Measurements from ENCODE around the gene CHIC2. TPM values are rescaled to one million over a fixed set of nuclear protein-coding genes. Genes with fewer than 3 reads are reported as not detected.
"Not testable (repeated sequence)": the region's sequence is repeated elsewhere in the genome, so short reads cannot be mapped to it uniquely, and the experiment has no call there.

CHIC2 gene
- total RNA-seq, 2 donors from 2014 or later, result 11.0 to 16.9 TPM

DNA sequence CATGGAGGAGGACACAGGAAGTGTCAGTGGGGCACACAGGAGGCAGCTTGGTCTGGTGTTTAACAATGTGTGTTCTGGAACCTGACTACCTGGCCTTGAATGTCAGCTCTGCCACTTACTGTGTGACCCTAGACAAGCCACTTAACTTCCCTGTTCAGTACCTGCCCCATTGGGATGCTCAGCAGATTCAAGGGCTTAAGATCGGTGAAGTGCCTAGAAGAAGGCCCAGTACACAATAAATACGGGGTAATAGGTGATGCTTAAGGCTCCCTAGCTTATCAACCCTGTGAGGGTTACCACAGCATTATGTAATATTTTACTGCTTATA is 1.6 kb upstream of the CHIC2 start:
- no peak for ATAC-seq
- DNase-seq, result no peak
- intact Hi-C loops (cut with DNase I), result loop anchor here in 1 of 2 donors (10.0 kb wide), 1 partner anchor 149 kb away; no protein-coding TSS in a partner anchor

DNA sequence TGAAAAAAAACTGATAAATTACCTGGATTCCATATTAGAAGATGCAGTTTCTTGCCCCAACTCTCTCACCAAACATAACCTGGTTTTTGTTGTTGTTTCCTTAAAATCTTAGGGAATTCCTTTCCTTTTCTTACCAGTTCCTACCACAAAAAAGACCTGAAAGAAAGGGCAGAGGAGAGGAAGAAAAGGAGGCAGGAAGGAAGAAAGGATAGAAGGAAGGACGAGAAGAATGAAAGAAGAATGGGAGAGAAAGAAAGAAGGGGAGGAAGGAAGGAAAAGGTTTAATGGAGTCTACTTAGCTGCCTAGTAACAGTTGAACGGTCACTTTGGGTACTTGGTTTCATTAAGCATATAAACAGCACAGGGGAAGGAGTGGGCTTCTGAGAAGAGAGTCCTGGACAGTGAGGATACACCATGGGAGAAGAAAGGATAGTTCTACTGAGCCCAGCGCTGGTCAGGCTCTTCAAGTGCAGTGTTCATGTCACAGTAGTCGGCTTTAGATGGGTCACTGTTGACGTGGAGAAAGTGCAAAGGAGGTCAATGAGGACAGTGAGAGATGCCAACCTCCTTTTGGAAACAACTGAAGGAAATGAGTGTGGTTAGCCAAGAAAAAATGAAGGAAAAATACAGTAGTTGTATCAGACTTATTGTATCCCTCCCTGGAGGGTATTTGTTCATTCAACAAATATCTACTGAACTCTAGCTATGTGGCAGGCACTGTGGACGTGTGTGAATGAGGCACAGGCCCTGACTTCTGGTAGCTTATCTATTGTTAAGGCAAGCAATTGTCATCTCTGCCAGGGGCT is 1.1 kb upstream of the CHIC2 start:
- ATAC-seq, result peak in 1 of 2 donors; percentile 3
- intact Hi-C loops (cut with DNase I), result loop anchor here in 1 of 2 donors (10.0 kb wide), 1 partner anchor 149 kb away; no protein-coding TSS in a partner anchor
- DNase-seq, result no peak

DNA sequence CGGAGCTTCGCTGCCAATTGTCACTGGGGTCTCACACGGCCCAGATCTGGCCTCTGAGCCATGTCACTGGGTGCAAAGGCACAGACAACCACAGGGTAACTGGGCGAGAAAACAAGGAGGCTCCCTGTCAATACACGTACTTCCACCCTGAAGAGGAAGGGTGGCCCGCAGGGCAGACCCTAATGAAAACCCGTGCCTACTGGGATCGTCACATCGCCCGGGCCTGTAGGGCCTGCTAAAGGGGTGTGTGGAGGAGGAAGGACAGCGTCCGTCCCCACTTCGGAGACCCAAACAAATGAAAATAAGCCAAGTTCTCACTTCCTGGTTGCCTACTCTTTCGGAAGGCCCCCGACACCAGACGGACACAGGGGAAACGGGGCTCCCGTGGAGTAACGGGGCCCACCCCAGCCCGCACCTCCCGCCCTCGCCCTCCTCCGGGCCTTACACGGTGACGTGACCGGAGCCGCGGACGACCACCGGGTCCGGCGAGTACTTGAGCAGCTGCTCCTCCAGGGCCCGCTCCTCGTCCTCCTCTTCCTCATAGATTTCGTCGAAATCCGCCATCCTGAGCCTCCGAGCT is 578 bp downstream of the CHIC2 start:
- intact Hi-C loops (cut with DNase I), result loop anchor here in 1 of 2 donors (10.0 kb wide), 1 partner anchor 151 kb away; no protein-coding TSS in a partner anchor
- DNase-seq, result peak; percentile 43

DNA sequence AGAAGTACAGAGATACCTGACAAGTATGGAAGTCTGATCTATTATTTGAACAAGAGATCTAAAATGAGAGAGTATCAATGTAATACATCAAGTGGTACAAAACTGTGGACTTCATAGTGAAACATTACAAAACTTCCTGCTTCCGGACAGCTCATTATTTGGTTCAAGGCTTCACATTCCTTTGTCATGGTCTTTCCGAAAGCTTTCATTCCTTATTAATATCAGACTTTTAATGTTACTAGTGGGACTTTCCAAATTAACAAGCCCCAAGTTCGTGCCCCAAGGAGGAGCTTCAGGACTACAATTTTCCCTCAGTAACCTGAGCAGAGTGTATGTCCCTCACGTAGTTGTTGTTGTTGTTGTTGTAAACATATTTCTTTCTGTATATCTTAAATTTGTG is 1.2 kb downstream of the CHIC2 start:
- ATAC-seq, result no peak
- no peak for DNase-seq
- intact Hi-C loops (cut with DNase I), result loop anchor here in 1 of 2 donors (10.0 kb wide), 1 partner anchor 152 kb away; no protein-coding TSS in a partner anchor

More for the DNA sequence above, 578 bp downstream of the CHIC2 start:
- ATAC-seq, result peak; percentile 27 to 39

DNA sequence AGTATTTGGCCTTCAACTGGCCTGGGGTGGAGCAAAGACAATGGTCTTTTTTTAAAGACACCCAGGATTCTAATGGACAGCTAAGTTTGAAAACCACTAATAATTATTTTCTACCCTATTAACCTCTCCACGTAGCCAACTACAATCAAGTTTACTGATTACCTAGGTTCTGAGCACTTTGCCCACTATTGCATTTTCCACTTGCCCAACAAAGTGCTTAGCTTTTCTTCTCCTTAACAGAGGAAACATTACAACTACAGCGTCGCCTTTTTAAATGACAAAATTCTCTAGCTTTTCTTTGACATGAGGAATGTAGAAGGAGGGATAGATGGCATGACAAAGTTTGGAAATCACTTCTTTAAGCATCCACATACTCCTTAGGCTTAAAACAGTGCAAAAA is 2.0 kb downstream of the CHIC2 start:
- ATAC-seq (no peak), DNase-seq (no peak)
- intact Hi-C loops (cut with DNase I), result loop anchor here in 1 of 2 donors (10.0 kb wide), 1 partner anchor 152 kb away; no protein-coding TSS in a partner anchor

DNA sequence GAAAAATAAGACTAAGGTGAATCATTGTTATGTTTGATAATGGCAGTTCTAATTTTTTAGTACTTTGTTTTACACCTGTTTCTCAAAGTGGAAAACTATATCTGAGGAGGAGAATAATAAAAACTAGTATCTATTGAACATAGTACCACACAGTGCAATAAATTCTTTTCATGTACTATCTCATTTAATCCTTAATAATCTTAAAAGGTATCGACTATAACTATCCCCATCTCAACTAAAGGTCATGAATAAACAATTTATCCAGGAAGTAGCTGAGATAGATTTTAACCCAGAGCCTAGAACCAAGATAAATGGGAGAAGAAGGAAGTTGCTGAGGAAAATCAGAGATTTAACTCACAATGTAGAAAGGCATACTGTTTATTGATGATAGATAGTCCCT is 2.5 kb downstream of the CHIC2 start:
- ATAC-seq, result no peak
- no peak for DNase-seq
- intact Hi-C loops (cut with DNase I), result loop anchor here in 1 of 2 donors (10.0 kb wide), 1 partner anchor 153 kb away; no protein-coding TSS in a partner anchor

DNA sequence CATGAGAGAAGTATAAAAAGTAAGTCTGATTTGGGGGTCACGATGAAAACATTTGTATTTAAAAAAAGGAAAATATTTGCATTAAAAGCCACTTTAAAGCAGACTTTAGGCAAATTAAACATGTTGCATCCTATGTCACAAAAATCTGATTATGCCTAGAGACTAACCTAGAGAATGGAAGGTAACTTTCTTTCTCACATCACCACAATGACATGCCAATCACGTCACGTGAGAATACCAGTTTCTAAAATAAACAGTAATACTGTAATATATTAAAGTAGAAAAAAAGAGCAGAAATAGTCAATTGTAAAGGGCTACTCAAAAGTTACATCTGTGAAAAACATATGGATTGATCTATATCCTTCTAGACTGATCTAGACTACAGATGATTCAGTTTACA is 3.3 kb downstream of the CHIC2 start:
- intact Hi-C loops (cut with DNase I), result loop anchor here in 1 of 2 donors (10.0 kb wide), 1 partner anchor 154 kb away; no protein-coding TSS in a partner anchor
- ATAC-seq (no peak), DNase-seq (no peak)

DNA sequence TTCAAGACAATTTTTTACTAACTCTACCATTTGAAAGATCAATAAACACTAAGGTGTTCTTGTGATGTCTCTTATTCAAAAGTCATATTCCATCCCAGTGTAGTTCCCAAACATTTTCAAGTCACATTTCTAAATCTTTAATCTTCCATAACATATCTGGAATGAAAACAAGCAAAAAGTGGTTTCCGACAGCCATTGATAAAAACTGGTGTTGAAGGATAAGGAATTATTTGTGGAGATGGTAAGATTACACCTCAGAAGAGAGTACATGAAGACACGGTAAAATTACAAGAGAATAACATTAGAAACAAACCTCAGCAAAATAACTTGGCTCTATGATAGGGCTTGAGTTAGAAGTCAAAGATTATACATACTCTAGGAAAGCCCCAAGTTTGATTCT is 4.3 kb downstream of the CHIC2 start:
- DNase-seq (no peak), ATAC-seq (no peak)
- intact Hi-C loops (cut with DNase I), result loop anchor here in 1 of 2 donors (10.0 kb wide), 1 partner anchor 155 kb away; no protein-coding TSS in a partner anchor

DNA sequence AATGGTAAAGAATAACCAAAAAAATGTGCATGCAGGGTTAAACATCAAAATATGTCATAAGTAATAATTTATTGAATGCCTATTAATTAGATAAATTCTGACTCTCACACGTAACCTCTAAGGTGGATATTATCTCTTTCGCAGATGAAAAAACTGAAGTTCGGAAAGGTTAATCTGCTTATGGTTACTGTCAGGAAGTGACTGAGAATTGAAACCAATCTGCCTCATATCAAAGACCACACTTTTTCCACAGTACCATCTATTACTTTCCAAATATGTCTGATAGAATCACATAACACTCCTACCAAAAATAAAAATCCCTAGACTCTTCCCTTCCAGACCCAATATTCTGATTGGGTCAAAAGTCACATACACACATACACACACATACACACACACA is 6.2 kb downstream of the CHIC2 start:
- ATAC-seq, result no peak
- intact Hi-C loops (cut with DNase I), result no loop called here
- DNase-seq, result no peak

DNA sequence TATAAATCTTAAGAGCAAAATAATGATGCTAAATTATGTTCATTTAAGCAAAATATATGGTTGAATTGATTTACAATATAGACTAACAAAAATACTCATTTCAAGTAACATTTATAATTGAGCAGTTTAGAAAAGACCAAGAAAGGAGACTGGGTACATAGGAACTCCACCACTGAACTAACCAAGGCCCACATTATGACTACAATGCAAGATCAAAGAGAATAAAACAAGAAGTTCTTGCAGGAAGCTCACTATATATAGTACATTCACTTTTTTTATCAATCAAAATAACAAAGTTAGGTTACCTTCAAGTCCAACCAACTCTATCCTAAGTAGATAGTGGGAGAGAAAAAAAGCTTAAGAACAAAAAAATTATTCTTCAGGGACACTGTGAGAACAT is 8.0 kb downstream of the CHIC2 start:
- ATAC-seq (no peak), DNase-seq (no peak)
- intact Hi-C loops (cut with DNase I), result no loop called here

DNA sequence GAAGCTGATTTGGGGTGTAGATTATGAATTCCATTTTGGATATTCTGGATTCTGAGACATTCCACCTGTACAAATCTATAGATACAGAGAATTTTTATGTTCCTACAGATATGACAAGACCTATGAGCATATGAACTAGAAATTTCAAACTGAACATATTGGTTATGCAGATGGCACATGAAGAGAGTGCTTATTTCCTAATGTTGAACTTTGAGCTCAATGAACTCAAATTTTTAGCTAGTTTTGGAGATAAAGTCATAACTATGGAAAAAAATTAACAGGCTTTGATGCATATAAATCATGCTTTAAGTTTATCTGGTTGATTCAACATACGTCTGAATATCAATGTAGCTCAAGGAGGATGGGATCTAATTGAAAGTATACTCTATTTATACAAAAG is 8.9 kb downstream of the CHIC2 start:
- ATAC-seq, result no peak
- intact Hi-C loops (cut with DNase I), result no loop called here
- no peak for DNase-seq

DNA sequence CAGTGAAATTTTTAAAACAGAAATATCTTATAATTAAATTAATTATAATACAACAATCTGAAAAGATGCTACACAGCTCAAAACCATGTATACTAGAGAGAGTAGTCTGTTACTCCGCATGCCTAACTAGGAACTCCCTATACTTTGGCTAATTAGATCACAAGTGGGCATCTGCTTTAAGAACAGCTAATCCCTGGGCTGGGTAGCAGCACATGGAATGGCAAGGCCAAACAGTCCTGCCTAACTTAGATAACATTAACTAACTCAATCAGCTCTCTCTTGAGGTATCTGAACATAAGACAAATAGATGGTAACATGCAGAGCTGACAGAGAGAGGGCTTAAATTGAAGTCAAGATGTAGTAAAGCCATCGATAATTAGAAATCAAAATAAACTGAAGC is 9.9 kb downstream of the CHIC2 start:
- DNase-seq (no peak), ATAC-seq (no peak)
- intact Hi-C loops (cut with DNase I), result no loop called here

DNA sequence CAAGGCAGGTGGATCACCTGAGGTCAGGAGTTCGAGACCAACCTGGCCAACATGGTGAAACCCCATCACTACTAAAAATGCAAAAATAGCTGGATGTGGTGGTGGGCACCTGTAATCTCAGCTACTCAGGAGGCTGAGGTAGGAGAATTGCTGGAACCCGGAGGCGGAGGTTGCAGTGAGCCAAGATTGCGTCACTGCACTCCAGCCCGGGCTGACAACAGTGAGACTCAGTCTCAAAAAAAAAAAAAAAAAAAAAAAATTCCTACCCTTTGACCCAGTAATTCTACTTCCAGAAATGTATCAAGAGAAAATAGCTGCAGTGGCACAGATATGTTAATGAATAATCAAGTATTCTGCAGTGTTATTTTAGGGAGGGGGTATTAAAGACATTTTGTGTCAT is 11.1 kb downstream of the CHIC2 start:
- ATAC-seq; DNase-seq; intact Hi-C loops (cut with DNase I): not testable (repeated sequence)

DNA sequence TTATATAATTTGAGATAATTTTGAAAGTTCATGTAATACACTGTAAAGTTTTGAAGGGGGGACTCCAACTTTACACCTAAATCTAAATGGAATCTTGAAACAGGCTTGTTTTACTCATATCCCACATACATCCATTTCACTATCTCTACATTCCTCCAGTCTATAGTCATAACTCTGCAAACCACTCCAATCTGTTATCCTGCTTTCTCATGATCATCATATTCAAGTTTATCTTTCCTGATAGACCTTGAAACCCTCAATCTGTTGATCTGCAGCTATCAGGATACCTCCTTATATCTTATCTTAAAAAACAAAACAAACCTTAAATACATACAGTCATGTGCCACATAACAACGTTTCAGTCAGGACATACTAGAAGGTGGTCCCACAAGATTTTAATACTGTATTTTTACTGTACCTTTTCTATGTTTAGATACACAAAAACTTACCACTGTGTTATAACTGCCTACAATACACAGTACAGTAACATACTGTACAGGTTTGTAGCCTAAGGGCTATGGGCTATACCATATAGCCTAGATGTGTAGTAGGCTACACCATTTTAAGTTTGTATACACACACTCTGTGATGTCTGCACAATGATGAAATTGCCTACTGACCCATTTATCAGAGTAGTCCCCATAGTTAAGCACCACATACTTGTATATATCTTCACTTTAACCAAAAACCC is 14.0 kb downstream of the CHIC2 start:
- ATAC-seq (no peak), DNase-seq (no peak)
- intact Hi-C loops (cut with DNase I), result no loop called here

DNA sequence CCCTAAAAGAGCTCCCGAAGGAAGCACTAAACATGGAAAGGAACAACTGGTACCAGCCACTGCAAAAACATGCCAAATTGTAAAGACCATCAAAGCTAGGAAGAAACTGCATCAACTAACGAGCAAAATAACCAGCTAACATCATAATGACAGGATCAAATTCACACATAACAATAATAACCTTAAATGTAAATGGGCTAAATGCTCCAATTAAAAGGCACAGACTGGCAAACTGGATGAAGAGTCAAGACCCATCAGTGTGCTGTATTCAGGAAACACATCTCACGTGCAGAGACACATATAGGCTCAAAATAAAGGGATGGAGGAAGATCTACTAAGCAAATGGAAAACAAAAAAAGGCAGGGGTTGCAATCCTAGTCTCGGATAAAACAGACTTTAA is 20.8 kb downstream of the CHIC2 start:
- intact Hi-C loops (cut with DNase I), result not testable (repeated sequence)

DNA sequence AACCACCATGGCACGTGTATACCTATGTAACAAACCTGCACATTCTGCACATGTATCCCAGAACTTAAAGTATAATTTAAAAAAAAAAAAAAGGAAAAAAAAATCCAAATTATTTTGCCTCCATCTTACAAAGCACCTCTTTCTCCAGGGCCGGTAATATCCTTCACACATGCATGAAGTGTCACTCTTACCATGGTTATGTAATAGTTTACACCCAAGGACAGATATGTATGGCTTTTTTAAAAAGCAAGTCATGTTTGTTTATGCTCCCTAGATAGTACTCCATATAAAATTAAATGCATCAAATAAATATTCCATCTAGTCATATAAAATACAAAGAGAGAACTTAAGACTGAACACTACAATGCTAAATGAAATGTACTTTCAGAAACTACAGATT is 22.5 kb downstream of the CHIC2 start:
- ATAC-seq (no peak), DNase-seq (no peak)
- intact Hi-C loops (cut with DNase I), result no loop called here

More for the DNA sequence above, 20.8 kb downstream of the CHIC2 start:
- not testable (repeated sequence) for ATAC-seq, DNase-seq

DNA sequence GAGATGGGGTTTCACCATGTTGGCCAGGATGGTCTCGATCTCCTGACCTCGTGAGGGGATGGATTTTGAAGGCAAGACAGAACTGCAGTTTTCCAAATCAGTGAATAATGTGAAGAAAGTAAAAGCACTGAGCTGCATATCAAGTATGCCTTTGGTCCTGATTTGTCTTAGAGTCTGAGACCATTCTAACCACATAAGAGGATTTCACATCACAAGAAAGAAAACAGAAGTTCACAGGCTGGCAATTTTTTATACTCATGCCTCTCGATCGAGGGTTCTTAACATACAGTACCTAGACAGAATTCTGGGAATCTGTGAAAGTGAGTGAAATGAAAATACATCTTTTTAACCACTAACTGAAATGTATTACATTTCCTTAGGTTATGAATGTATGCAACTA is 23.3 kb downstream of the CHIC2 start:
- no peak for ATAC-seq

DNA sequence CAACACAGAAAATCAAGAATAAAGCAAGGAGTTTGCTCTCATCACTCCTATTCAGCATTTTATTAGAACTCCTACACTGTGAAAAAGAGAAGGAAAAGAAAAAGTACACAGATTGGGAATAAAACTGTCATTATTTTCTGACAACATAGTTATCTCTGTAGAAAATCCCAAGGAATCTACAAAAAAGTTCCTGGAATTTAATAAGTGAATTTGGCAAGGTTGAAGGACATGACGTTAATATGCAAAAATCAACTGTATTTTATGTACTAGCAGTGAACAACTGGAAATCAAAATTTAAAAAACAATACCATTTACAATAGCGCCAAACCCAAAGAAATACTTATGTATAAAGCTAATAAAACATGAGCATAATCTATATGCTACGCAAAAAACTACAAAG is 26.3 kb downstream of the CHIC2 start:
- intact Hi-C loops (cut with DNase I), result no loop called here

More for the DNA sequence above, 23.3 kb downstream of the CHIC2 start:
- intact Hi-C loops (cut with DNase I), result no loop called here
- DNase-seq, result no peak

DNA sequence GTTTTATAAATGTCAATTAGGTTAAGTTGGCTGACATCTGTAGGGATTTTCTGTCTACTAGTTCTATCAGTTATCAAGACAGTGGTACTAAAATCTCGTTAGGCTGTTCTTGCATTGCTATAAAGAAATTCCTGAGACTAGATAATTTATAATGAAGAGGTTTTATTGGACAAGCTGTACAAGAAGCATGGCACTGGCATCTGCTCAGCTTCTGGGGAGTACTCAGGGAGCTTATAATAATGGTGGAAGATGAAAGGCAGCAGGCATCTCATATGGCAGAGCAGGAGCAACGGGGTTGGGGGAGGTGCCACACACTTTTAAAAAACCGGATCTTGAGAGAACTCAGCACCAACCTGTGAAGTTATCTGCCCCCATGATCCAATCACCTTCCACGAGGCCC is 28.2 kb downstream of the CHIC2 start:
- DNase-seq (no peak), ATAC-seq (no peak)
- intact Hi-C loops (cut with DNase I), result no loop called here

More for the DNA sequence above, 26.3 kb downstream of the CHIC2 start:
- DNase-seq, result no peak
- no peak for ATAC-seq
